GM19468 (cell line): ENCODE results near the gene PTPN12.
"Not testable (repeated sequence)": the region's sequence is repeated elsewhere in the genome, so short reads cannot be mapped to it uniquely, and the experiment has no call there.

Experiments
- ATAC-seq: cut with Tn5 transposase; IDR thresholded peaks from one replicate; pipeline ENCODE4 v1.9.1; 2021; ENCODE audit warnings: mild to moderate bottlenecking, moderate library complexity, moderate number of reproducible peaks; ENCODE audit not compliant: unreplicated experiment; ENCODE audit errors: extremely low read depth

PTPN12 gene

DNA sequence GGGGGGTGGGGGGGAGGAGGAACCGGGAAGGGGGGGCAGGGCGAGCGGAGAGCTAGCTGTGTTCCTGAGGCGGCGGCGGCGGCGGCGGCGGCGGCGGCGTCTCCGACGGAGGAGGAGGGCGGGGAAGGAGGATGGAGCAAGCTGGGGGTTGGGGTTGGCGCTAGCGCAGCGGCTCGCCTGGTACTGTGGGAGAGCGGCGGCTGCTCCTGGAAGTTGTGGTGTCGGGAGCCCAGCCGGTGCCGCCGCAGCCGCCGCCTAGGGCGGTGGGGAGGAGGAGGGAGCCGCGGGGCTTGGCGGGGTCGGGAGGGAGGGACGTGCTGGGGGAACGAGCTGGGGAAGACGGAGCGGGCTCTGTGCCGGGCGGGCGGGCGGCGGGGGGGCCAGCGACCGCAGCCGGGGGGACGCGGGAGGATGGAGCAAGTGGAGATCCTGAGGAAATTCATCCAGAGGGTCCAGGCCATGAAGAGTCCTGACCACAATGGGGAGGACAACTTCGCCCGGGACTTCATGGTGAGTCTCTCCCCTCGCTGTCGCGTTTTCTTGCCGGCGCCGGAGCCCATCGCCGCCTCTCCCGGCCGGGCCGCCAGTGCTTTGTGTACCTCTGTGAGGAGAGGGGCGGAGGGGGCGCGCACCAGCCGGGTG is at the start of gene PTPN12:
Gene PTPN12 (plus strand): TSS at position 160 of the 642 bp plus-strand sequence. CDS start 252 bp downstream, at position 412.
- no peak for ATAC-seq

DNA sequence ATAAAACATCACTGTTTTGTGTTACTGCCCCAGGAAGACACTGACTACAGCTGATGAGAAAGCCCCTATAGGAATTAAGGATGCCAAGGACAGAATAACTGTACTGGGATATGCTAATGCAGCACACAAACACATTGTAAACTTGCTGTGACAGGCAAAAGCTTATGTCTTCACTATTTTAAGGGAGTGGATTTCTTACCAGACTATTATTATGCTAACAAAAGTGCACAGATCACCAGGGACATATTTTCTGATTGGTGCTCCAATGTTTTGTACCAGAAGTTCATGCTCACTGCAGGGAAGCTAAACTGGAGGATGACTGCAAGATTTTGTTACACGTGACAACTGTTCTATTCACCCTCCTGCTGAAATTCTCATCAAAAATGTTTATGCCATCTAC is 48.1 kb upstream of the PTPN12 start:
- ATAC-seq = no peak

DNA sequence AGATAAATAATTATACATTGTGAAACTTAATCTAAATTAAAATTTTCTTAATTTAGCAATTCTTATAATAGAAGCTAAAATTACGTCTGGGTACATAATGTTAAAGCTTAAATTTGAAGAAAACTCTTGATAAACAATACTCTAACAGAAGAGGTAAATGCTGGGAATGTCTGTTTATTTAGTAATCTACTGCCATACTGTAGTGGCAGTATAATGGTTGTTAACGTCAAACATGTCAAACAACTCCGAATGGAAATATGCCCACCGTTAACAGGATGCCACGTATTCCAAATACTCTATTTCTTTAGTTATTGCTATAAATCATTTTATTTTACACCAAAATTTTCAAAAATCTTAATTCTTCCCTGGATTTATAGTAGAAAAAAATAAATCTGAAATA is 40.0 kb upstream of the PTPN12 start:
- no peak for ATAC-seq

DNA sequence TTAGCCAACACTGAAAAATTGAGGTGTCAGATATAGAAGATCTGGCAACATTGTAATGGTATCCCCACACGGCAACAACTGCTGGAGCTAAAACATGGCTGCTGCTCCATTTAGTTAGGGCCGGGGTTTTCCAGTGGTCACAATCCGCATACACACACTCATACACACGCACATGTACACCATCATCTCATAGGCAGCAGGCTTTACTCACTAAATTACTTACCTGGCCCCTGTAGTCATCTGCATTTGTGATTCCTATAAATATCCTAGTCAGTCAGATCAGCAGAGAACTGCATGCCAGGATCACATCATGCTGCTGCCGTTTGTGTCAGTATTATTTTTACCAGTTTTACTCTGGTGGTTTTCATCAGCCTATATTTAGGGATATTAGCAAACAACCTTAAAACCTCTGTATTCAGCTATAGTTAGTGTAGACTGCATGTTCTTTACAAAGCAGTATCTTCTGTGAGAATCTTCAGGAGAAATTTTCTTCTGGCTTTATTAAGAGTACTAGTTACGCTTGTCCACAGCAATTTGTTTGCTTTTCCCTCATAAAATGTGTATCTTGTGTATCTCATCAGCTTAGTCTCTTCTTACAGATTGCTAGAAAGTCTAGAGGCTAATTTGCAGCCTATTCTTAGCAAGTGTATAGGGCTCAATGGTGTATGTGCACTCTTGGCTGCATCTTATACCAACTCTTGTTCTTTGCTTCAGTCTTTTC is 38.3 kb upstream of the PTPN12 start:
- ATAC-seq = no peak

DNA sequence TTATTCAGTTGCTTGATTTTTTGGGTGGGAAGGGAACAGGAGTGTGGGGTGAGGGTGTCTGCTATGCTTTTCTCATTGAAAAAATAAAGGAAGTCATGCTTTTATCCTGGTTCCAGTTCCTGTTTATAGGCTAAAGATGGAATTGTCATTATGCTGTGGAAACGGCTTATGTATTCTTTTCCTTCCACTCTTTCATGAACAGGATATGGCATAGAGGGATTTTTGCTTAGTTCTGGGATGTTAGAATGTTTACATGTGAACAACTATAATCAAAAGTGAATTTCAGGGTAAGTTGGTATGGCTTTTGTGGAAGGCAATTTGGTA is 35.9 kb upstream of the PTPN12 start:
- ATAC-seq = no peak

DNA sequence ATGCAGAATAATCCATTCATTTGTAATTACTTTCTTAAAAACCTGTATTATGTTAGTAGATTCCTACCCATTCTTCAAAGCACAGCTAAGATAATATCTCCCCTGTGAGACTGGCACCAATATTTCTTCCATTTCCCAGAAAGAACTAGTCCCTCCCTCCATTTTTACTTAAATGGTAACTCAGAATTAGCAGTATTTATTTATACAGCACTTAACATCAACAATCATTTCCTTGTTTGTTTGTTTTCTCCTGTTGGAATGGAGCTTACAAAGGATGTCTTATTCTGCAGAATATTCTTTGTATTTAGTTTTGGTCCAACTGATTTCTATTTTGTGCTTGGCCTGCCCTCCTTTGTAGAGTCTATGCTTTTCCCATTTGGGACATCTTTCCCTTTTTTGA is 32.1 kb upstream of the PTPN12 start:
- ATAC-seq = no peak

DNA sequence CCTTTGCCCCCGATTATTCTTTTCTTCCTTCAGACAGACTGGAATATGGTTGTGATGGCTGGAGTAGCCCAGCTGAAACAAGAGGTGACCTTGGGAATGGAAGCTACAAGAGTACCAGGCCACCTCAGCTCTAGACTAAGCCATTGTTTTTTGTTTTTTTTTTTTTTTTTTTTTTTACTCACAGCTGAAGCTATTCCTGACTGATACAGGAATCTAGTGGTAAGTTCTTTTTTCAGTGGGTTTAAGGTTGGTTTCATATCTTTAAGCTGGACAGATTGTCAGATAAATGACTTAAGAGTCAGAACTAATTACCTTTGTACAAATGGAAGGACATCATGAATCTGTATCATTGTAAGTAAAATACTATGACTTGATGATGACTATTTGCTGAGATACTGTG is 30.2 kb upstream of the PTPN12 start:
- ATAC-seq = no peak

DNA sequence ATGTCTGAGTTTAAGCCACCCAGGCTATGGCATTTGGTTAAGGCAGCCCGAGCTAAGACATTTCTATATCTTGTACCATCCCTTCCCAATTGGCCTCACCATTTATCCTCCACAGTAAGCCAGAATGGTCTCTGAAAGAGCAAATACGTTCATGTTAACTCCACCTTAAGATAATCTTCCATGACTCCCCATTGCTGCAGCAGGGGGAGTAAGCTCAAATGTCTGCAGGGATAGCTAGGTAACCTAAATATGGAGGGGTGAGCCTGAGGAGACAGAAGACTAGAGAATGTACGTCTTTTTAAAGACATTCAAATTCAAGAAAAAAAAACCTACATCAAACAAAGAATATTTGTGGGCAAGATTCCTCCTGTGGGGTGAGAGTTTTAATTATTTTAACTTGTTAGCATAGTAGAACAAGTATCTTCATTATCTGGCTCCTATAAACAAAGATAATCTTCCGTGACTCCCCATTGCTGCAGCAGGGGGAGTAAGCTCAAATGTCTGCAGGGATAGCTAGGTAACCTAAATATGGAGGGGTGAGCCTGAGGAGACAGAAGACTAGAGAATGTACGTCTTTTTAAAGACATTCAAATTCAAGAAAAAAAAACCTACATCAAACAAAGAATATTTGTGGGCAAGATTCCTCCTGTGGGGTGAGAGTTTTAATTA is 24.0 kb upstream of the PTPN12 start:
- ATAC-seq = not testable (repeated sequence)

DNA sequence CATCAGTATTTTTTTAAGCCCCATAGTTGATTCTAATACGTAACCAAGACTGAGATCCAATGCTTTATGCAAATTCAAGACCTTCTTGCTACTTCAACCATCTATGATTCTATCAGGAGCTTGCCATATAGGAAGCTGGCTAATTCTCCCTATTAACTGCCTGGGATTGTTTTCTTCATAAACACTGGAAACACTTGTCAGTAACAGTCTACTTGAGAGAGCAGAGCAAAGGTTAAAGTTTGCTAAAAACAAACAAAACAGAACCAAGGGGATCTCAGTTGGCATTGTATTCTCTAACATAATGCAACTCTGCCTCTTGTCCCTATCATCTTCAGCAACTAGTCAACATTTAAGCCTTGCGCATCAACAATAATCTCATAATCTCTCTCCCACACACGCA is 21.0 kb upstream of the PTPN12 start:
- ATAC-seq = no peak

DNA sequence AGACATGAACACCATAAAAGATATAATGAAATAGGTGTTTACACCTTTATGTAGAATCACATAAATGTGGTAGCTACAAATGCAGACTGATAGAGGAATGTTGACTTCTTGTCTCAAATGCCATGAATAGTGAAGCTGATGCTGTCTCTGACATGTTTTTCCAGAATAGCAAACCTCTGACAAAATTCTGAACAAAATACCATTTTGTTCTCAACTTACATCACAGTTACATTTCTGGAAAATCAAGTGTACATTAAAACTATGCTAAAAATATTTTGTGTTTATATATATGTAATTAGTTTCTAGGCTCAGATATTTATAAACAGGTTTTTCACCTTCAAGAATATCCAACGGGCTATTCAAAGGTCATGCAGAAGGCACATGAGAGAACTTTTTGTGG is 16.8 kb upstream of the PTPN12 start:
- ATAC-seq = no peak

DNA sequence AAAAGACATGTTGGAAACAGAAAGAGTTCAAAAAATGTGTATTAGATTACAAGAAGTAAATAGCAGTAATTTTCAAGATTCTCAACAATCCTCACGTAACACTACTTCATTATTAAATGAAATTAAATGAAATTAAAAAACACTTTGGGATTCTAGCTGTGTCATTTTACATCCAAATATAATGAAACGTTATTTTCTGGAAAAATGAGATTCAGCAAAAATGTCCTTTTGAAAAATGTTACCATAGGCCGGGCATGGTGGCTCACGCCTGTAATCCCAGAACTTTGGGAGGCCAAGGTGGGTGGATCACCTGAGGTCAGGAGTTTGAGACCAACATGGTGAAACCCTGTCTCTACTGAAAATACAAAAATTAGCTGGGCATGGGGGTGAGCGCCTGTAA is 15.6 kb upstream of the PTPN12 start:
- ATAC-seq = not testable (repeated sequence)

DNA sequence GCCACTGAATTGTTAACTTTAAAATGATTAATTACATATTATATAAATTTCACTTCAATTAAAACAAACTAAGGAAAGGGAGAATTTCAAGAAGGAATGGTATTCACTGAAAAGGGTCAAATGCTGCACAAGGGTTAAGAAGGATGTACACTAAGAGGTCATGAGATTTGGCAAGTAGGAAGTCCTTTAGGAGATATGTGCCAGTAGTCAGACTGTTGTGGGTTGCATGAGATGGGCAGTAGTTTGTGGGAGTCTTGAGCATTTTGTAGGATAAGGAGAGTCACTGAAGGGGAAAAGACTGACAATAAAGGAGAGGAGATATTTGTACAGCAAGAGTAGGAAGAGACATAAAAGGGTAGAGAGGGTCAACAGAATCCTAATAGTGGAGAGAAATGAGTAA is 12.4 kb upstream of the PTPN12 start:
- no peak for ATAC-seq

DNA sequence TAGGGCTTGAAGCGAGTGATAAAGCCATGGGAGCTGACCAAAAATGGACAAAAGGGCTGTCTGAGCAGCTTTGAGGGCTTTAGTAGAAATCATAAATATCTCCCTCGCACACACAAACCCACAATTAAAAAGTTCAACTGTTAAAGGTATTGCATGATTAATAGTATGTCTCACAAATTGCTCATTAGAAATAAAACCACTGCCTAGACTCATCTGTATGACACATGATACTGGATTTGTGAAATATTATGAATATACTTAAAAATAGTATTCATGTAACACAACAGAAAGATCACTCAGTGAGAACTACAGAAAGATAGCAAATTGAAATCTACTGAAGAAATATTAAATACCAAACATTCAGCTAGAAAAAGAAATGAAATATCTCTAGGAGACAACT is 11.9 kb upstream of the PTPN12 start:
- ATAC-seq = no peak

DNA sequence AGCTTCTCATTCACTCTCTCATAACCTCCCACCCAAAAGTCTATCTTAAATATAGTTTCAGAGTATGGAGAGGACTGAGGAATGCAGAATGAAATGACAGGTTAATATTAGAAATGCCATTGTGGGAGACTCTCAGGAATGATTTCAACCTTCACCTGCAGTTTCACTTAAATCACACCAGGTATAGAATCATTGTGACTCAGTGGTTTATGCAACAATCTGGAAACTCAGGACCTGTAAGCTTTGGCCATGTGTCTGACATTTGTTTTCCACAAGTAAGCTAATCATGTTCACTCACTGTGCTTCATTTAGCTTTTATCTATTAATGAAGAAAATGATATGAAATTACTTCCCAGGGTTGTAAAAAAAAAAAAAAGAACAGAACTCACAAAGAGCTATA is 8.7 kb upstream of the PTPN12 start:
- ATAC-seq = no peak

DNA sequence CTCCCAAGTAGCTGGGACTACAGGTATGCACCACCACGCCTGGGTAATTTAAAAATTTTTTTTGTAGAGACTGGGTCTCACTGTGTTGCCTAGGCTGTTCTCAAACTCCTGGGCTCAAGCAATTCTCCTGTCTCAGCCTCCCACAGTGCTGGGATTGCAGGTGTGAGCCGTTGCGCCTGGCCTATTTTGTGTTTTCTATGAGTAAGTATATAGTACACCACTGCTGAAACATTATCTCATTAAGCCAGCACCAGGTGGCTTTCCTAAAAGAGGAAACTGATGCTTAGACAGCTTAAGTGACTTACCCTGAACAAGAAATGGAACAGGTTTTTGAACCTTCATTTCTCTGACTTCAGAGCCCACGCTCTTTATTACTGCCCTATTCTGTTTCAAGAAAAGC is 7.8 kb upstream of the PTPN12 start:
- ATAC-seq = no peak

DNA sequence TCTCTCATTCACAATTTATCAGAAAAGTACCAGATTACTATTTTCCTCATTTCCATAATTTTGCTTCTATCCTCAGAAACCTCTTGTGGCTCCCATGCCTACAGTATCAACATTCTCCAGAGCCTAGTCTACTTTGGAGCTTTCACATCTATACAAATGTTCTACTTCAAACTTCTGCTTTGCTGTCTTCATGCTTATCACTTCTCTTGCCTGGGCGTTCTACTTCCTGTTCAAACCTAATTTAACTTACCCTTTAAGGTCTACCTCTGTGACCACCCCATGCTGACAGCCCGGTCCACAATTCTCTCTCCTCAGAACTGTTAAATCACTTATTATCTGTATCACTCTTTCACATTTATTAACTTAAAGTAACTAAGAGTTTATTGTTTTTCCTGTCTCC is 6.1 kb upstream of the PTPN12 start:
- ATAC-seq = no peak

DNA sequence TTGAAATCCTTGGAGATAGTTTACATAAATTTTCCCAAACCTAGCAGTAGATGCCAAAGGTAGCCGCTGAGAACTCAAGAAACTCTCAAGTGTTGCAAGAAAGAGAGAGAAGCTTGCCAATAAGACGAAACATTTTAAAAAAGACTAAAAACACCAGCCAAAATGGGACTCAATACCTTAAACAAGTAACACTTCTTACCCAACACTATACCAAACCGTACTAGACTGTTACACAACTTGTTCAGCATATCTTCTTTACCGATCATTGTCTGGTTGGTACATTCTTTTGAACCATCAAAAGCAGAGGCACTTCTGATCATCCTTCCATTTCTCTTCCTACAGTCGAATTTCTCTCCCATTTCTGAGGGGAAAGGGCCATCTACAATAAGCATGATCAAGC is 4.8 kb upstream of the PTPN12 start:
- no peak for ATAC-seq

DNA sequence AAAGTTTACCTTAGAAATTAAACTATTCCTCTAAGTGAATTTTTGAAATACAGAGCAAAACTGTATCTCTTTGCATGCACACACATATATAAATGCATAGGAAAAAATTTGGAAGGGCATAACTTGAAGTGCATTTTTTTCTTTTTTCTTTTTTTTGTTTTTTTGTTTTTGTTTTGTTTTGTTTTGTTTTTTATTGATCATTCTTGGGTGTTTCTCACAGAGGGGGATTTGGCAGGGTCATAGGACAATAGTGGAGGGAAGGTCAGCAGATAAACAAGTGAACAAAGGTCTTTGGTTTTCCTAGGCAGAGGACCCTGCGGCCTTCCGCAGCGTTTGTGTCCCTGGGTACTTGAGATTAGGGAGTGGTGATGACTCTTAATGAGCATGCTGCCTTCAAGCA is 4.4 kb upstream of the PTPN12 start:
- not testable (repeated sequence) for ATAC-seq

DNA sequence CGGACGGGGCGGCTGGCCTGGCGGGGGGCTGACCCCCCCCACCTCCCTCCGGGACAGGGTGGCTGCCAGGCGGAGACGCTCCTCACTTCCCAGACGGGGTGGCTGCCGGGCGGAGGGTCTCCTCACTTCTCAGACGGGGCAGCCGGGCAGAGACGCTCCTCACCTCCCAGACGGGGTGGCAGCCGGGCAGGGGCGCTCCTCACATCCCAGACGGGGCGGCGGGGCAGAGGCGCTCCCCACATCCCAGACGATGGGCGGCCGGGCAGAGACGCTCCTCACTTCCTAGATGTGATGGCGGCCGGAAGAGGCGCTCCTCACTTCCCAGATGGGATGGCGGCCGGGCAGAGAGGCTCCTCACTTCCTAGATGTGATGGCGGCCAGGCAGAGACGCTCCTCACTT is 3.0 kb upstream of the PTPN12 start:
- not testable (repeated sequence) for ATAC-seq

DNA sequence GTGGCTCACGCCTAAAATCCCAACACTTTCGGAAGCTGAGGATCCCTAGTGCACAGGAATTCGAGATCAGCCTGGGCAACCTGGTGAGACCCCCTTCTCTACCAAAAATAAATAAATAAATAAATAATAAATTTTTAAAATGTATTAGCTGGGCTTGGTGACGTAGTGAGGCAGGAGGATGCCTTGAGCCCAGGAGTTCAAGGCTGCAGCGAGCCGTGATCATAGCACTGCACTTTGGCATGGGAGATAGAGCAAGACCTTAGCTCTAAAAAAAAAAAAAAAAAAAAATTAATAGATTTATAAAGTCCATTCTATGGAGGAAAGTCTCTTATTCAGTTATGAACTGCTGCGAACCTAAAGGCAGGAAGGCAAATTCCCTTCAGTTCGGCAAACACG is 1.1 kb upstream of the PTPN12 start:
- no peak for ATAC-seq

DNA sequence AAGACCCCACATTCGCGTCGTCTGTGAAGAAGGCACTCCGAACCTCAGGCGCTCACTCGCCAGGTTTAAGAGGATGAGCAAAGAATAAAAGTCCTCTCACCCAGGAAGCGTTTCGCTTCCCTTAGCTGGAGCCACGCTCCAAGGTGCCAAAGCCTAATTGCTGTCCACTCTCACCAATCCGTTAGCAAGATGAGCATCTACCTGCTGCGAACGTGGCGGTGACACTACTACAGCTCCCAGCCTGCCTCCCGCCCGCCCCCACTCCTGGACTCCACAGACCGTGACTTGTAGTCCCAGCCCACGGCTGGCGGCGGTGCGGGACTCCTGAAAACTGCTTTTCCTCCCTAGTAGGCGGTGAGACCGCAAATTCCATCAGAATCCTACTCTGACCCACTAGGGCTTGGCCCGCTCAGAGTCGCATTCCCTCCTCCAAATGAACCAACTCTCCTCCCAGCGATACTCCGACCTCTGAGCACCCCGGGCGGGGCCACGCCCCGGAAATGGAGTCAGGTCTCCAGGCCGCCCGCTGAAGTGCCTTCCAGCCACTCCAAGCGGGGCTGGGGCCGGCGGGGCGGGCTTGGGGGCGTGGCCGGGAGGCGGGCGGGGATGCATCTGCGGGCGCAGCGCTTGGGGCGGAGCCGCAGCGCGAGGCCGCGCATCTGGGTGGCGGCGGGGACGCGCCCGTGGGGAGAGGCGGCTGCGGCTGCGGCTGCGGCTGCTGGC is 521 bp upstream of the PTPN12 start:
- peak; percentile 94 for ATAC-seq
